SK-N-SH treated with all-trans-retinoic acid at 6 μM for 48 hours (cell line): ENCODE results near the gene CDC42BPG.

Experiments used
- ATAC-seq: fragments of 200-7000 bp; cut with Tn5 transposase; 3 replicates; pipeline ENCODE4 v1.9.1; 2020; ENCODE audit warnings: mild to moderate bottlenecking, moderate library complexity
- ARNTL ChIP-seq: fragments of 450-650 bp; formaldehyde crosslinking; IDR thresholded peaks from 2 replicates; pipeline ENCODE4 v1.5.0; 2020; ENCODE audit warnings: low read depth, mild to moderate bottlenecking, moderate library complexity, borderline replicate concordance
- BACH2 ChIP-seq: fragments of 250-450 bp; sonication (Bioruptor Pico); IDR thresholded peaks from 2 replicates; pipeline ENCODE4 v1.9.0; 2021; ENCODE audit warnings: mild to moderate bottlenecking, borderline replicate concordance
- CSDC2 ChIP-seq: fragments of 250-450 bp; sonication (Bioruptor Pico); IDR thresholded peaks from 2 replicates; pipeline ENCODE4 v1.5.0; 2020; ENCODE audit warnings: mild to moderate bottlenecking, moderate library complexity
- ESRRG ChIP-seq: fragments of 250-450 bp; sonication (Bioruptor Pico); IDR thresholded peaks from 2 replicates; pipeline ENCODE4 v1.6.1; 2021; ENCODE audit warnings: mild to moderate bottlenecking
- GLIS3 ChIP-seq: fragments of 250-450 bp; sonication (Bioruptor Pico); IDR thresholded peaks from 2 replicates; pipeline ENCODE4 v1.5.0; 2020; ENCODE audit warnings: mild to moderate bottlenecking, moderate library complexity
- ISL1 ChIP-seq: fragments of 250-450 bp; sonication (Bioruptor Pico); IDR thresholded peaks from 2 replicates; pipeline ENCODE4 v2.1.2; 2022; ENCODE audit warnings: mild to moderate bottlenecking, moderate library complexity
- OSR1 ChIP-seq: fragments of 250-450 bp; sonication (Bioruptor Pico); IDR thresholded peaks from 2 replicates; pipeline ENCODE4 v1.8.0; 2022; ENCODE audit warnings: moderate library complexity, mild to moderate bottlenecking, inconsistent platforms
- PPARA ChIP-seq: fragments of 250-450 bp; sonication (Bioruptor Pico); IDR thresholded peaks from 2 replicates; pipeline ENCODE4 v1.5.0; 2020; ENCODE audit warnings: mild to moderate bottlenecking, borderline replicate concordance
- RARB ChIP-seq: fragments of 250-450 bp; sonication (Bioruptor Pico); IDR thresholded peaks from 2 replicates; pipeline ENCODE4 v1.8.0; 2021; ENCODE audit warnings: mild to moderate bottlenecking, moderate library complexity
- SNAI2 ChIP-seq: fragments of 250-450 bp; sonication (Bioruptor Pico); IDR thresholded peaks from 2 replicates; pipeline ENCODE4 v1.5.0; 2020; ENCODE audit warnings: mild to moderate bottlenecking, moderate library complexity
- TCF4 ChIP-seq: fragments of 250-450 bp; sonication (Bioruptor Pico); IDR thresholded peaks from 2 replicates; pipeline ENCODE4 v1.8.0; 2021; ENCODE audit warnings: mild to moderate bottlenecking, moderate library complexity, borderline replicate concordance
- TOX ChIP-seq: fragments of 250-450 bp; sonication (Bioruptor Pico); IDR thresholded peaks from 2 replicates; pipeline ENCODE4 v1.8.0; 2021; ENCODE audit warnings: mild to moderate bottlenecking, moderate library complexity, borderline replicate concordance
- ZFP30 ChIP-seq: fragments of 450-650 bp; formaldehyde crosslinking; IDR thresholded peaks from 2 replicates; pipeline ENCODE4 v1.5.0; 2022; ENCODE audit warnings: mild to moderate bottlenecking, moderate library complexity
- ZNF565 ChIP-seq: fragments of 450-650 bp; formaldehyde crosslinking; conservative IDR thresholded peaks from 2 replicates; pipeline ENCODE4 v1.5.0; 2020; ENCODE audit warnings: low read depth, mild to moderate bottlenecking, moderate library complexity
- ZNF70 ChIP-seq: fragments of 450-650 bp; formaldehyde crosslinking; IDR thresholded peaks from 2 replicates; pipeline ENCODE4 v1.5.0; 2020; ENCODE audit warnings: mild to moderate bottlenecking, moderate library complexity
- ZNF8 ChIP-seq: fragments of 450-650 bp; formaldehyde crosslinking; IDR thresholded peaks from 2 replicates; pipeline ENCODE4 v1.5.0; 2020; ENCODE audit warnings: mild to moderate bottlenecking, moderate library complexity
- TF ChIP-seq, protein P1 (sequence below): fragments of 250-450 bp; sonication (Bioruptor Pico); IDR thresholded peaks from 2 replicates; pipeline ENCODE4 v1.5.1; 2020; ENCODE audit warnings: low read depth, mild to moderate bottlenecking, moderate library complexity
- TF ChIP-seq, protein P2 (sequence below): fragments of 250-450 bp; sonication (Bioruptor Pico); IDR thresholded peaks from 2 replicates; pipeline ENCODE4 v1.8.0; 2021; ENCODE audit warnings: low read depth, mild to moderate bottlenecking, moderate library complexity, borderline replicate concordance
- TF ChIP-seq, protein P3 (sequence below): fragments of 250-450 bp; sonication (Bioruptor Pico); IDR thresholded peaks from 2 replicates; pipeline ENCODE4 v1.8.0; 2020; ENCODE audit warnings: mild to moderate bottlenecking, moderate library complexity, borderline replicate concordance
- TF ChIP-seq, protein P4 (sequence below): fragments of 250-450 bp; sonication (Bioruptor Pico); IDR thresholded peaks from 2 replicates; pipeline ENCODE4 v1.5.0; 2020; ENCODE audit warnings: mild to moderate bottlenecking, moderate library complexity

The CDC42BPG gene

DNA sequence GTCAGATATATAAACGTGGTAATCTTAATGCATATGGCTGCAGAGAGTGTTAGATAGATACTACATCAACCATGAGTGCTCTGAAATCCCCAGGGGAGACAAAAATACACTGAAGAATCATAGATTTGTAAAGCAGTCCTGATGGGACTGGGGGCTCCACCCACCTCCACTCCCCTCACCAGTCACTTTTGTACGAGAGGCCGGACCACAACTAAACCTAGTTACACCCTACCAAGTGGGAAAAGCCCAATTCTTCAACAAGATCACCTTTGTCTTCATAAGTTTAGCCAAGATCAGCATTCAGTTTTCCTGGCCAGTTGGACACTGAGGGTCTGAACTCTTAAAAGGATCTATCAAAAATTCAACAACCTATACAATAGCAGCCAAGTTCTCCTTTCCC is 67.6 kb downstream of the CDC42BPG start:
- ATAC-seq, result no peak
- TF ChIP-seq, protein P1, sequence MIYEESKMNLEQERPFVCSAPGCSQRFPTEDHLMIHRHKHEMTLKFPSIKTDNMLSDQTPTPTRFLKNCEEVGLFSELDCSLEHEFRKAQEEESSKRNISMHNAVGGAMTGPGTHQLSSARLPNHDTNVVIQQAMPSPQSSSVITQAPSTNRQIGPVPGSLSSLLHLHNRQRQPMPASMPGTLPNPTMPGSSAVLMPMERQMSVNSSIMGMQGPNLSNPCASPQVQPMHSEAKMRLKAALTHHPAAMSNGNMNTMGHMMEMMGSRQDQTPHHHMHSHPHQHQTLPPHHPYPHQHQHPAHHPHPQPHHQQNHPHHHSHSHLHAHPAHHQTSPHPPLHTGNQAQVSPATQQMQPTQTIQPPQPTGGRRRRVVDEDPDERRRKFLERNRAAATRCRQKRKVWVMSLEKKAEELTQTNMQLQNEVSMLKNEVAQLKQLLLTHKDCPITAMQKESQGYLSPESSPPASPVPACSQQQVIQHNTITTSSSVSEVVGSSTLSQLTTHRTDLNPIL (CRISPR knock-in tag), result no peak
- TF ChIP-seq, protein P2, sequence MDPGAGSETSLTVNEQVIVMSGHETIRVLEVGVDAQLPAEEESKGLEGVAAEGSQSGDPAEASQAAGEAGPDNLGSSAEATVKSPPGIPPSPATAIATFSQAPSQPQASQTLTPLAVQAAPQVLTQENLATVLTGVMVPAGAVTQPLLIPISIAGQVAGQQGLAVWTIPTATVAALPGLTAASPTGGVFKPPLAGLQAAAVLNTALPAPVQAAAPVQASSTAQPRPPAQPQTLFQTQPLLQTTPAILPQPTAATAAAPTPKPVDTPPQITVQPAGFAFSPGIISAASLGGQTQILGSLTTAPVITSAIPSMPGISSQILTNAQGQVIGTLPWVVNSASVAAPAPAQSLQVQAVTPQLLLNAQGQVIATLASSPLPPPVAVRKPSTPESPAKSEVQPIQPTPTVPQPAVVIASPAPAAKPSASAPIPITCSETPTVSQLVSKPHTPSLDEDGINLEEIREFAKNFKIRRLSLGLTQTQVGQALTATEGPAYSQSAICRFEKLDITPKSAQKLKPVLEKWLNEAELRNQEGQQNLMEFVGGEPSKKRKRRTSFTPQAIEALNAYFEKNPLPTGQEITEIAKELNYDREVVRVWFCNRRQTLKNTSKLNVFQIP (CRISPR knock-in tag), result no peak
- TF ChIP-seq PPARA (CRISPR knock-in tag), result no peak
- no peak for TF ChIP-seq TOX (CRISPR knock-in tag)
- TF ChIP-seq ZNF70 (CRISPR knock-in tag), result no peak
- TF ChIP-seq CSDC2 (CRISPR knock-in tag), result no peak

DNA sequence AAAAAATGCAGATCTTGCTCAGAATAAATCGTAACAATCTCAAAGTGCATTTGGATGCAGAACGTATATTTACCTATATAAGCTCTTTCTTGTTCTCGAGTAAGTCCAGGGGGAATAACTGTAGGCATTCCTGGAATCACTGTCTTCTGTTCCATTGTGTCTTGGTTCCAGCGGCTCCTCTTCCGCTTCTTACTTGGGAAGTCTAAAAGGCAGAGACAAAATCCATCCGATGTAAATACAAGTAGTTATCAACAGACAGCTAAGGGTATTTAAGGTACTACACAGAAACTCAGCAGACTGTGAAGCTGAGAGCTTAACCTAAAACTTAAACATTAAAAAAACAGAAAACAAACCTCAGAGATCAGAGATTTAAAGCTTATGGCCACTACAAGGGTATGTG is 68.0 kb downstream of the CDC42BPG start:
- ATAC-seq, result no peak

DNA sequence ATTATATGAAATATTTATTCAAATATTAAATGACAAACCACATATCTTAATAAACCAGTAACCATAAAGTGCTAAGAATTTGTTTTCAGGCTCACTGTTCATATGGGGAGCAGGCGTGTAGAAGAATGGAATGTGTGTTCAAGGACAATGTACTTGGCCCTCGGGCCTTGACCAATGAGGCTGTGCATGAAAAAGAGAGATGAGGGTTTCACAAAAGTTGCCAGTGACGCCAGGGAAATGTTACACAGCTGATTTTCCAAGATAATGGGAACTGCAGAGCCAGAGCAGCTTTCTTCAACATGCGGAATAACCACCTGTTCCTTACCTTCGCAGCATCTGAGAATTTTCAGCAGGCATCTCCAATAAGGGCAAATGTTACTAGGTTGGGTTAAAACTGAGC is 70.3 kb downstream of the CDC42BPG start:
- ATAC-seq, result no peak
- no peak for TF ChIP-seq ISL1 (CRISPR knock-in tag)
- no peak for TF ChIP-seq ZNF8 (CRISPR knock-in tag)
- no peak for TF ChIP-seq ESRRG (CRISPR knock-in tag)
- TF ChIP-seq GLIS3, result no peak
- TF ChIP-seq, protein P3, sequence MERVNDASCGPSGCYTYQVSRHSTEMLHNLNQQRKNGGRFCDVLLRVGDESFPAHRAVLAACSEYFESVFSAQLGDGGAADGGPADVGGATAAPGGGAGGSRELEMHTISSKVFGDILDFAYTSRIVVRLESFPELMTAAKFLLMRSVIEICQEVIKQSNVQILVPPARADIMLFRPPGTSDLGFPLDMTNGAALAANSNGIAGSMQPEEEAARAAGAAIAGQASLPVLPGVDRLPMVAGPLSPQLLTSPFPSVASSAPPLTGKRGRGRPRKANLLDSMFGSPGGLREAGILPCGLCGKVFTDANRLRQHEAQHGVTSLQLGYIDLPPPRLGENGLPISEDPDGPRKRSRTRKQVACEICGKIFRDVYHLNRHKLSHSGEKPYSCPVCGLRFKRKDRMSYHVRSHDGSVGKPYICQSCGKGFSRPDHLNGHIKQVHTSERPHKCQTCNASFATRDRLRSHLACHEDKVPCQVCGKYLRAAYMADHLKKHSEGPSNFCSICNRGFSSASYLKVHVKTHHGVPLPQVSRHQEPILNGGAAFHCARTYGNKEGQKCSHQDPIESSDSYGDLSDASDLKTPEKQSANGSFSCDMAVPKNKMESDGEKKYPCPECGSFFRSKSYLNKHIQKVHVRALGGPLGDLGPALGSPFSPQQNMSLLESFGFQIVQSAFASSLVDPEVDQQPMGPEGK (CRISPR knock-in tag), result no peak
- no peak for TF ChIP-seq PPARA (CRISPR knock-in tag)
- TF ChIP-seq, protein P4, sequence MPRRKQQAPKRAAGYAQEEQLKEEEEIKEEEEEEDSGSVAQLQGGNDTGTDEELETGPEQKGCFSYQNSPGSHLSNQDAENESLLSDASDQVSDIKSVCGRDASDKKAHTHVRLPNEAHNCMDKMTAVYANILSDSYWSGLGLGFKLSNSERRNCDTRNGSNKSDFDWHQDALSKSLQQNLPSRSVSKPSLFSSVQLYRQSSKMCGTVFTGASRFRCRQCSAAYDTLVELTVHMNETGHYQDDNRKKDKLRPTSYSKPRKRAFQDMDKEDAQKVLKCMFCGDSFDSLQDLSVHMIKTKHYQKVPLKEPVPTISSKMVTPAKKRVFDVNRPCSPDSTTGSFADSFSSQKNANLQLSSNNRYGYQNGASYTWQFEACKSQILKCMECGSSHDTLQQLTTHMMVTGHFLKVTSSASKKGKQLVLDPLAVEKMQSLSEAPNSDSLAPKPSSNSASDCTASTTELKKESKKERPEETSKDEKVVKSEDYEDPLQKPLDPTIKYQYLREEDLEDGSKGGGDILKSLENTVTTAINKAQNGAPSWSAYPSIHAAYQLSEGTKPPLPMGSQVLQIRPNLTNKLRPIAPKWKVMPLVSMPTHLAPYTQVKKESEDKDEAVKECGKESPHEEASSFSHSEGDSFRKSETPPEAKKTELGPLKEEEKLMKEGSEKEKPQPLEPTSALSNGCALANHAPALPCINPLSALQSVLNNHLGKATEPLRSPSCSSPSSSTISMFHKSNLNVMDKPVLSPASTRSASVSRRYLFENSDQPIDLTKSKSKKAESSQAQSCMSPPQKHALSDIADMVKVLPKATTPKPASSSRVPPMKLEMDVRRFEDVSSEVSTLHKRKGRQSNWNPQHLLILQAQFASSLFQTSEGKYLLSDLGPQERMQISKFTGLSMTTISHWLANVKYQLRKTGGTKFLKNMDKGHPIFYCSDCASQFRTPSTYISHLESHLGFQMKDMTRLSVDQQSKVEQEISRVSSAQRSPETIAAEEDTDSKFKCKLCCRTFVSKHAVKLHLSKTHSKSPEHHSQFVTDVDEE, result no peak
- no peak for TF ChIP-seq ZNF565 (CRISPR knock-in tag)
- no peak for TF ChIP-seq CSDC2 (CRISPR knock-in tag)
- no peak for TF ChIP-seq OSR1 (CRISPR knock-in tag)
- no peak for TF ChIP-seq ZNF70 (CRISPR knock-in tag)
- no peak for TF ChIP-seq RARB
- TF ChIP-seq ARNTL, result no peak

More for the DNA sequence above, 68.0 kb downstream of the CDC42BPG start:
- no peak for TF ChIP-seq RARB
- no peak for TF ChIP-seq PPARA (CRISPR knock-in tag)
- TF ChIP-seq BACH2 (CRISPR knock-in tag), result no peak
- no peak for TF ChIP-seq ARNTL
- TF ChIP-seq, protein P4, result no peak
- TF ChIP-seq SNAI2 (CRISPR knock-in tag), result no peak
- TF ChIP-seq, protein P2 (CRISPR knock-in tag), result no peak
- TF ChIP-seq ZNF70 (CRISPR knock-in tag), result no peak
- TF ChIP-seq OSR1 (CRISPR knock-in tag), result no peak
- TF ChIP-seq ZFP30 (CRISPR knock-in tag), result no peak
- TF ChIP-seq, protein P1 (CRISPR knock-in tag), result no peak
- TF ChIP-seq ISL1 (CRISPR knock-in tag), result no peak
- TF ChIP-seq TCF4 (CRISPR knock-in tag), result no peak
- TF ChIP-seq CSDC2 (CRISPR knock-in tag), result no peak
- TF ChIP-seq ESRRG (CRISPR knock-in tag), result no peak
